DND-41 (cell line): ENCODE measurements around the gene NR2F6.

Experiments used
- ATAC-seq: fragments of 200-7000 bp; cut with Tn5 transposase; 3 replicates; pipeline ENCODE4 v1.9.1; 2021; ENCODE audit warnings: low read depth; ENCODE audit not compliant: insufficient read depth
- DNase-seq: peaks from one replicate; pipeline ENCODE4 v3.0.0-alpha.2; 2020
- H2AFZ ChIP-seq: 2 replicates; pipeline ENCODE4 v1.6.0; 2012; ENCODE audit warnings: low read depth, low read length
- H3K27ac ChIP-seq: 2 replicates; pipeline ENCODE4 v1.5.1; 2012; ENCODE audit warnings: low read length, inconsistent platforms
- H3K27me3 ChIP-seq: fragments of 200-600 bp; sonication (generic); 2 replicates; pipeline ENCODE4 v1.6.0; 2012; ENCODE audit warnings: low read length, mild to moderate bottlenecking, inconsistent platforms; ENCODE audit not compliant: insufficient read depth, poor library complexity
- H3K36me3 ChIP-seq: 2 replicates; pipeline ENCODE4 v1.5.1; 2012; ENCODE audit warnings: low read length, inconsistent platforms; ENCODE audit not compliant: insufficient read depth
- H3K4me1 ChIP-seq: 2 replicates; pipeline ENCODE4 v1.5.1; 2012; ENCODE audit warnings: mild to moderate bottlenecking, low read length; ENCODE audit not compliant: insufficient read depth
- H3K4me2 ChIP-seq: 2 replicates; pipeline ENCODE4 v1.6.0; 2012; ENCODE audit warnings: mild to moderate bottlenecking, moderate library complexity, low read length, inconsistent platforms; ENCODE audit not compliant: insufficient read depth
- H3K4me3 ChIP-seq, 2 experiments: fragments of 200-600 bp in 1 of 2; shearing (Covaris generic) in 1 of 2; 2 replicates each; pipeline ENCODE4 v1.5.1; 2012 to 2016; ENCODE audit warnings: inconsistent platforms in 2 of 2, low read length in 2 of 2, mild to moderate bottlenecking in 2 of 2, low read depth in 1 of 2, moderate library complexity in 1 of 2
- H3K79me2 ChIP-seq: 2 replicates; pipeline ENCODE4 v1.6.0; 2012; ENCODE audit warnings: low read length, inconsistent platforms; ENCODE audit not compliant: insufficient read depth
- H3K9ac ChIP-seq: 2 replicates; pipeline ENCODE4 v1.6.0; 2012; ENCODE audit warnings: low read depth, mild to moderate bottlenecking, inconsistent platforms, low read length, moderate library complexity
- H3K9me3 ChIP-seq: 2 replicates; pipeline ENCODE4 v1.5.1; 2012; ENCODE audit warnings: low read length, moderate library complexity, mild to moderate bottlenecking, inconsistent platforms; ENCODE audit not compliant: insufficient read depth, severe bottlenecking
- H4K20me1 ChIP-seq: 2 replicates; pipeline ENCODE4 v1.6.0; 2012; ENCODE audit warnings: low read length; ENCODE audit not compliant: insufficient read depth
- EZH2 ChIP-seq: IDR thresholded peaks from 3 replicates; pipeline ENCODE4 v1.6.1; 2012; ENCODE audit warnings: borderline replicate concordance, low read depth, mild to moderate bottlenecking, moderate library complexity, low read length, inconsistent platforms; ENCODE audit not compliant: severe bottlenecking
- TF ChIP-seq, protein P1 (sequence below): IDR thresholded peaks from 2 replicates; pipeline ENCODE4 v1.5.1; 2012; ENCODE audit warnings: borderline replicate concordance, low read length, moderate library complexity, mild to moderate bottlenecking; ENCODE audit not compliant: poor library complexity, severe bottlenecking; ENCODE audit errors: extremely low read depth

NR2F6 gene

DNA sequence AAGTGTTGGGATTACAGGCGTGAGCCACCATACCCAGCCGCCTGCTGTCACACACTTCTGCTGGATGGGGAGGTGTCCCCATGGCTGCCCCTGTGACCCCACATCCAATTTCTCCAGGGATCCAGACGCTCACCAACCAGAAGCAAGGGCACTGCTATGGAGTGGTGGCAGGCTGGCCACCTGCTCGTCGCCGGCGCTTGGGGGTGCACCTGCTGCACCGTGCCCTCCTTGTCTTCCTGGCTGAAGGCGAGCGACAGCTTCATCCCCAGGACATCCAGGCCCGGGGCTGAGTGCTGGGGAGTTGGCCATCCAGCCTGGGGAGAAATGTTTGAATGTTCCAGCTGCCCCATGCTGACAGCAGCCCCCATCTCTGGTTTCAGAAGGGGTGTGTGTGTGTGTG, 40.5 kb upstream of the NR2F6 start:
- H3K27ac ChIP-seq: no peak overlapping the region
- no peaks in the 10 kb centered on the region for H3K27me3 ChIP-seq
- H2AFZ ChIP-seq: no peak overlapping the region
- no peak overlapping the region for H3K4me2 ChIP-seq
- no peaks in the 10 kb centered on the region for H3K36me3 ChIP-seq
- ATAC-seq (no peak), DNase-seq (no peak)
- TF ChIP-seq, protein P1, sequence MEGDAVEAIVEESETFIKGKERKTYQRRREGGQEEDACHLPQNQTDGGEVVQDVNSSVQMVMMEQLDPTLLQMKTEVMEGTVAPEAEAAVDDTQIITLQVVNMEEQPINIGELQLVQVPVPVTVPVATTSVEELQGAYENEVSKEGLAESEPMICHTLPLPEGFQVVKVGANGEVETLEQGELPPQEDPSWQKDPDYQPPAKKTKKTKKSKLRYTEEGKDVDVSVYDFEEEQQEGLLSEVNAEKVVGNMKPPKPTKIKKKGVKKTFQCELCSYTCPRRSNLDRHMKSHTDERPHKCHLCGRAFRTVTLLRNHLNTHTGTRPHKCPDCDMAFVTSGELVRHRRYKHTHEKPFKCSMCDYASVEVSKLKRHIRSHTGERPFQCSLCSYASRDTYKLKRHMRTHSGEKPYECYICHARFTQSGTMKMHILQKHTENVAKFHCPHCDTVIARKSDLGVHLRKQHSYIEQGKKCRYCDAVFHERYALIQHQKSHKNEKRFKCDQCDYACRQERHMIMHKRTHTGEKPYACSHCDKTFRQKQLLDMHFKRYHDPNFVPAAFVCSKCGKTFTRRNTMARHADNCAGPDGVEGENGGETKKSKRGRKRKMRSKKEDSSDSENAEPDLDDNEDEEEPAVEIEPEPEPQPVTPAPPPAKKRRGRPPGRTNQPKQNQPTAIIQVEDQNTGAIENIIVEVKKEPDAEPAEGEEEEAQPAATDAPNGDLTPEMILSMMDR: no peak
- TF ChIP-seq EZH2: no peak
- peaks cover 3% of the 10 kb centered on the region; the same call in 1 of the 2 replicates for H4K20me1 ChIP-seq
- H3K4me3 ChIP-seq: no peak overlapping the region
- H3K9ac ChIP-seq: no peak overlapping the region
- no peaks in the 10 kb centered on the region for H3K9me3 ChIP-seq
- H3K4me1 ChIP-seq: no peaks in the 10 kb centered on the region
- no peaks in the 10 kb centered on the region for H3K79me2 ChIP-seq

DNA sequence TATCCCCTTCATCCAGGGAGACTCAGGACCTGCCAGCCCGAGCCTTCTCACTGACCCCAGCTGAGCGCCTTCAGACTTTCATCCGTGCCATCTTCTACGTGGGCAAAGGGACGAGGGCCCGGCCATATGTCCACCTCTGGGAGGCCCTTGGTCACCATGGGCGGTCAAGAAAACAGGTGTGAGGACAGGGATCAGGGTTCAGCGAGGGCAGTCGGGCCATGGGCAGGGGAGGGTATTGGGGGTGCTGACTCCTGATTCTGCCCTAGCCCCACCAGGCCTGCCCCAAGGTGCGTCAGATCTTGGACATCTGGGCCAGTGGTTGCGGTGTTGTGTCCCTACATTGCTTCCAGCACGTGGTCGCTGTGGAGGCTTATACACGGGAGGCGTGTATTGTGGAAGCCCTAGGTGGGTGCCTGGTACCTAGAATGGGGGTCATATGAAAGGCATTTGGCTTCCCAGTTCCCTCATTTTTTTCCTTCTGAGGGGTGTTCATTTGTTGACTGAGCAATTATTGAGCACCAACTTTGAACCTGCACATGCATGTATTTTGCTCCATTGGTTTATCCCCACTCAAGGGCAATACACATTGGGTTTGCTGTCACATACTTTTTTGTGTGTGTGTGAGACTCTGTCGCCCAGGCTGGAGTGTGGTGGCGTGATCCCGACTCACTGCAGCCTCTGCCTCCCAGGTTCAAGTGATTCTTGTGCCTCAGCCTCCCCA, 39.9 kb upstream of the NR2F6 start:
- no peak overlapping the region for H3K4me2 ChIP-seq
- no peak overlapping the region for H3K9ac ChIP-seq
- H3K4me3 ChIP-seq: no peak overlapping the region
- no peaks in the 10 kb centered on the region for H3K27me3 ChIP-seq
- H3K4me1 ChIP-seq: no peaks in the 10 kb centered on the region
- peaks cover 3% of the 10 kb centered on the region; the same call in 1 of the 2 replicates for H4K20me1 ChIP-seq
- TF ChIP-seq EZH2: no peak
- TF ChIP-seq, protein P1: no peak
- DNase-seq (no peak), ATAC-seq (no peak)
- H3K27ac ChIP-seq: no peak overlapping the region
- no peaks in the 10 kb centered on the region for H3K79me2 ChIP-seq
- no peaks in the 10 kb centered on the region for H3K36me3 ChIP-seq
- no peaks in the 10 kb centered on the region for H3K9me3 ChIP-seq
- H2AFZ ChIP-seq: no peak overlapping the region

DNA sequence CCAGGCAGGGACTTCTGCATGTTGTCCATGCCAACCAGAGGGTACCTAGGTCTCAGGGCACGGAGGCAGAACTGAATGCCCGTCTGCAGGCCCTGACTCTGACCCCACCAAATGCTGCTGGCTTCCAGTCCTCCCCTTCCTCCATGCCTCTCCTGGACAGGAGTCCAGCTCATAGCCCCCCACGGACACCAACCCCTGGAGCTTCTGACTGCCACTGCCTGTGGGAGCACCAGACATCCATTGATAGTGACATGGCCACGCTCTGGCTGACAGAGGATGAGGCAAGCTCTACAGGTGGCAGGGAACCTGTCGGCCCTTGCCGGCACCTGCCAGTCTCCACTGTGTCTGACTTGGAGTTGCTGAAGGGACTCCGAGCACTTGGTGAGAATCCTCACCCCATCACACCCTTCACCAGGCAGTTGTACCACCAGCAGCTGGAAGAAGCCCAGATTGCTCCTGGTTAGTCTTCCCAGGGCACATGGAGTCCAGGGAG, 37.8 kb upstream of the NR2F6 start:
- Histone ChIP-seq H4K20me1 (peaks cover 7% of the 10 kb centered on the region; the same call in 1 of the 2 replicates), H3K79me2 (no peaks in the 10 kb centered on the region), H3K9me3 (no peaks in the 10 kb centered on the region), H3K4me1 (no peaks in the 10 kb centered on the region), H3K9ac (no peak overlapping the region), H3K4me3 (no peak overlapping the region), H3K36me3 (peaks cover 5% of the 10 kb centered on the region; the same call in 1 of the 2 replicates), H2AFZ (no peak overlapping the region), H3K4me2 (no peak overlapping the region), H3K27me3 (no peaks in the 10 kb centered on the region), H3K27ac (no peak overlapping the region)
- ATAC-seq (no peak), DNase-seq (no peak)
- TF ChIP-seq EZH2: no peak
- TF ChIP-seq, protein P1: no peak
